Hematopoietic multipotent progenitor cell (in vitro differentiated cells): ENCODE data around the gene SCRN1. TPM values are rescaled to one million over a fixed set of nuclear protein-coding genes. Genes with fewer than 3 reads are reported as not detected.
"Not testable (repeated sequence)": the region's sequence is repeated elsewhere in the genome, so short reads cannot be mapped to it uniquely, and the experiment has no call there.

Source experiments
- DNase-seq, 3 donors: peaks; one replicate each; pipeline ENCODE4 v3.0.0-alpha.2; 2011 to 2015; ENCODE audit warnings: low read depth in 2 of 3, low spot score in 2 of 3
- total RNA-seq: library from RNA; depleted of rRNA; stranded (reverse); fragments of >200 nt; gene quantifications from one replicate; pipeline ENCODE4 v1.2.3, GENCODE V29; 2012

Gene SCRN1
- total RNA-seq, 1 donor, result 36.4 TPM

- no peak for DNase-seq
These were observed 96.1 kb downstream of the SCRN1 start for GRCh38 chr7:29893351-29893965.

- DNase-seq, result no peak
These were observed 97.4 kb downstream of the SCRN1 start for GRCh38 chr7:29892231-29892630.

GRCh38 chr7:29891766-29892165 lies 97.8 kb downstream of the SCRN1 start:
- DNase-seq, result no peak

- not testable (repeated sequence) for DNase-seq
These were observed 98.8 kb downstream of the SCRN1 start for GRCh38 chr7:29890786-29891185.

- no peak for DNase-seq
These were observed 99.3 kb downstream of the SCRN1 start for GRCh38 chr7:29890251-29890650.

- no peak for DNase-seq
These were observed 100.3 kb downstream of the SCRN1 start for GRCh38 chr7:29889288-29889687.

- no peak for DNase-seq
These were observed 101.6 kb downstream of the SCRN1 start for GRCh38 chr7:29888006-29888405.

GRCh38 chr7:29886827-29887226 lies 102.8 kb downstream of the SCRN1 start:
- DNase-seq, result no peak

GRCh38 chr7:29885626-29886025 lies 104.0 kb downstream of the SCRN1 start:
- no peak for DNase-seq

- peak in 1 of 3 donors; percentile 24 for DNase-seq
These were observed 105.0 kb downstream of the SCRN1 start for GRCh38 chr7:29884399-29885272.

- no peak for DNase-seq
These were observed 105.9 kb downstream of the SCRN1 start for GRCh38 chr7:29883462-29884398.

- no peak for DNase-seq
These were observed 107.1 kb downstream of the SCRN1 start for GRCh38 chr7:29882481-29882880.

GRCh38 chr7:29881724-29882123 lies 107.9 kb downstream of the SCRN1 start:
- no peak for DNase-seq

- DNase-seq, result no peak
These were observed 110.0 kb downstream of the SCRN1 start for GRCh38 chr7:29879609-29880008.

GRCh38 chr7:29878081-29878688 lies 111.4 kb downstream of the SCRN1 start:
- DNase-seq, result peak in 2 of 3 donors; percentile 39 to 80

- DNase-seq, result no peak
These were observed 112.4 kb downstream of the SCRN1 start for GRCh38 chr7:29877196-29877595.

GRCh38 chr7:29875741-29876140 lies 113.9 kb downstream of the SCRN1 start:
- no peak for DNase-seq

GRCh38 chr7:29873644-29874294 lies 115.8 kb downstream of the SCRN1 start:
- DNase-seq, result no peak

GRCh38 chr7:29871787-29872398 lies 117.7 kb downstream of the SCRN1 start:
- DNase-seq, result peak in 1 of 3 donors; percentile 9
